Activated CD8-positive, alpha-beta memory T cell treated with anti-CD3 and anti-CD28 coated beads, Interleukin-2, amount 50 U/mL, for 24 hours (primary cell): ENCODE results near the gene ATXN2.
"Not testable (repeated sequence)": the region's sequence is repeated elsewhere in the genome, so short reads cannot be mapped to it uniquely, and the experiment has no call there.

Source experiments
- DNase-seq: peaks from one replicate; pipeline ENCODE4 v3.0.0-alpha.2; 2020; ENCODE audit errors: extremely low read depth

Gene ATXN2

DNA sequence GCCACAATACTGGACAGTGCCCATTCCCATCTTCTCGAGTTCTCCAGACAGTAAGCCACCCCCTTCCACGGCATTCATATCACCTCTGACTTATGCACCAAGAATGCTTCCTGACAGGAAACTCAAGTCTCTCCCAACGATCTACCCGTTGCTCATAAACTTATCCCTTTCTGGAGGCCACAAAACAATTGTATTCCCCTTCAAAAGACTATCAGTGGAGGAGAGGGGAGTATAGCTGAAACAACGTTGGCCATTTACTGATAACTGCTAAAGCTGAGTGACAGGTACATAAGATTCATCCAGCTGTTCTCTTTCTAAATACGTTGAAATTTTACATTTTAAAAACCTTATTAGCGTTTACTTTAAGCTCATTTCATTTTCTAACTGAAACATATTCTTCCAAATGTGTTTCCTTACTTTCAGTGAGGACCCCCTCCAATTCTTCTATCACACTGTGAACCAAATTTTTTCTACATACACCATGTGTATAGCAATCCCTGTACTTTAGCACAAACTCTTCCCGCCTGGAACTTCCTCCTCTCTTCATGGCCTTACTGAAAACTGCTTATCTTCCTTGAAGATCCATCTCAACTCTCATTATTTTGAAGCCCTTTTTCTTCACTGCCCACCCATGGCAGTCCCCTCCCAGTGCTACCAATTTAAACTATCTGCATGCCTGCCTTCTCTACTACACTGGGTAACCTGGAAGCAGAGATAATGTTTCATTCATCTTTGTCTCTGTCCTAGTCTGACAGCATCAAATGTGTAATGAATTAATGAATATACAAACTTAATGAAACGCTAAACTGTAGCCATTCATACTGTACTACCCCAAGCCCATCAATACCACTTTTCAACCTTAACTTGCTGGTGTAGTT is 28.8 kb downstream of the ATXN2 start:
- no peak for DNase-seq

DNA sequence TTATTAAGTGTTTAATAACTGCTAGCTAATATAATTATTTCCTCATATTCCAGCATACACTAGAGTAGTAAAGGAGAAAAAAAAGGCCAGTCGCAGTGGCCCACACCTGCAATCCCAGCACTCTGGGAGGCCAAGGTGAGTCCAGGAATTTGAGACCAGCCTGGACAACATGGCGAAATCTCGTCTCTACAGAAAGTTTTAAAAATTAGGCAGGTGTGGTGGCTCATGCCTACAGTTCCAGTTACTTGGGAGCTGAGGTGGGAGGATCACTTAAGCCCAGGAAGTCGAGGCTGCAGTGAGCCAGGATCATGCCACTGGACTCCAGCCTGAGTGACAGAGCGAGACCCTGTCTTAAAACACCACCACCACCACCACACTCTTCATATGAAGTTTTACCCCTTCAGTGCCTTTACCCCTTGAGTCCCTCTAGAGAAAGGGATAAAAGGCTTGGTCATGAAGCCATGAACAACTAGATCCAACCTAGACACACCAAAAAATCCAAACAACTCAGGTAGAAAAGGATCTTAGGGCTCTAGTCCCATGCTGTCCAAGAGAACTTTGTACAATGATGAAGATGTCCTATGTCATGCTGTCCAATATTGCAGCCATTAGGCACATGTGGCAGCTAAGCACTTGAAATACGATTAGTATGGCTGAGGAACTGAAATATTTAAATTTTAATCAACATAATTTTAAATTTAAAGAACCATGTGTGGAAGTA is 29.6 kb downstream of the ATXN2 start:
- no peak for DNase-seq

DNA sequence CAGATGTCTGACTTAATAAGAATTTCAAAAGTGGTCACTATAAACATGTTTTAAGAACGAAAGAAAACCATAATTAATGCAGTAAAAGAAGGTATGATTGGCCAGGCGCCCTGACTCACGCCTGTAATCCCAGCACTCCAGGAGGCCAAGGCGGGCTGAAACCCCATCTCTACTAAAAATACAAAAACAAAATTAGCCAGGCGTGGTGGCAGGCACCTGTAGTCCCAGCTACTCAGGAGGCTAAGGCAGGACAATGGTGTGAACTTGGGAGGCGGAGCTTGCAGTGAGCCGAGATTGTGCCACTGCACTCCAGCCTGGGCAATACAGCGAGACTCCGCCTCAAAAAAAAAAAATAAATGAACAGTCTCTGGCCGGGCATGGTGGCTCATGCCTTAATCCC is 38.3 kb downstream of the ATXN2 start:
- not testable (repeated sequence) for DNase-seq

DNA sequence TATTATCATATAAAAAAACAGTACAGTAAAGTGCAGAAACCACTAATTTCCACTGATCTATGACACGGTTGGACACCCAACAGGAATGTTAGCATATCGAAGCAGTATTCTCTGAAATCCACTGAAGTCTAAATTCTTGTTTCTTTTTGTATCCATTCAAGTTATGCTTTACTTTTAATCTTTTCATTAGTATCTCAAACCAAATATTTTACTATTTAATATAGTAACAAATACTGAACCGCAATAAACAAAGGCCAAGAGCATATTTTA is 41.1 kb downstream of the ATXN2 start:
- DNase-seq = no peak

DNA sequence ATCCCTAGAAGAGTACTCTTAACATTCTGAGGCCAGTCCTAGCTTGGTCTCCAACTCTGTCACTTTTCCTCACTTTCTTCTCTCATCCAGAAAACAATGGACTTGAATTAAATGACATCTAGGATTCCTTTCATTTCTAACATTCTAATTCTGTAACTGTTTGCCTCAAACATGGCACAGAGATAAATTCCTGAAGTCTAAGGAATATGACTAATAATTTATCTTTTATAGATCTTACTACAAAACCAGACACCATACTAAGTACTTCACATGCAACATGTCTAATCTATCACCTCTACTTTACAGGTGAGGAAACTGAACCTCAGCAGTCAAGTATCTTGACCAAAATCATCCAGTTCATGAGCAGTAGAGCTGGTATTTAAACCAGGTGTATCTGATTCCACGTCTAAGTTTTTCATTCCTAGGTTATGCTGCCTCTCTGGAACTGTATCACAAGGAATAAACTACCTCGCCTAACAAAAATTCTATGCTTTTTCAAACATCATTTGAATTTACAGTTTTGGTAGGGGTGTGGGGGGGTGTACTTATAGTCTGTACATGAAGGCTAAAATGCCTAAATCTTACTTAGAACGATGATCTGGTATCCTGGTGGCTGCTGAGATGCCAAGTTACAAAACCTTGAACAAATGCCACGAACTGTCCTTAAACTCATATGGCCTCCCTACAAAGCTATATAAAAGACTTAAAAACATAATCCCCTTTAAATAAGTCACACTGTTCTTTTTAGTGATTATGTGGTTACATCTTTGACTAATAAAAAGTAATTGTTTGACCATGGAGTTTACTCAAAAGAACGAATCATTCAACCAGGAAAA is 41.6 kb downstream of the ATXN2 start:
- DNase-seq = no peak

DNA sequence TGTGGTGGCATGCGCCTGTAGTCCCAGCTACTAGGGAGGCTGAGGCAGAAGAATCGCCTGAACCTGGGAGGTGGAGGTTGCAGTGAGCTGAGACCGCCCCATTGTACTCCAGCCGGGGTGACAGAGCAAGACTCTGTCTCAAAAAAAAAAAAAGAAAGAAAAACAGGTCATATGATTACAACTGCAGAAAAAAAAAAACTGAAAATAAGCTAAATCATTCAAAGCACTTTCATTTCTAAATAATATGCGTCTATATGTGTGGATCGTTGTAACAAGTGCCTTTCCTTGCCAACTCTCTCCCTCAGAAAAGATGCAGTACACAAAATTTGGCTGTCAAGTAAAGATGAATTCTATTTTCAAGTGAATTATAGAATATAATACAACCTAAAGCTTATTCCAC is 42.4 kb downstream of the ATXN2 start:
- no peak for DNase-seq

DNA sequence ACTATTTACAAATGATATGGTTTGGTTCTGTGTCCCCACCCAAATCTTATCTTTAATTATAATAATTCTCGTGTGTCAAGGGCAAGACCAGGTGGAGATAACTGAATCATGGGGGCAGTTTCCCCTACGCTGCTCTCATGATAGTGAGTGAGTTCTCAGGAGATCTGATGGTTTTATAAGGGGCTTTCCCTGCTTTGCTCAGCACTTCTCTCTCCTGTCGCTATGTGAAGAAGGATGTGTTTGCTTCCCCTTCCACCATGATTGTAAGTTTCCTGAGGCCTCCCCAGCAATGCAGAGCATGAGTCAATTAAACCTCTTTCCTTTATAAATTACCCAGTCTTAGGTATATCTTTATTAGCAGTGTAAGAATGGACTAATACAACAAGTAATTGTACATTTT is 43.8 kb downstream of the ATXN2 start:
- DNase-seq = not testable (repeated sequence)

DNA sequence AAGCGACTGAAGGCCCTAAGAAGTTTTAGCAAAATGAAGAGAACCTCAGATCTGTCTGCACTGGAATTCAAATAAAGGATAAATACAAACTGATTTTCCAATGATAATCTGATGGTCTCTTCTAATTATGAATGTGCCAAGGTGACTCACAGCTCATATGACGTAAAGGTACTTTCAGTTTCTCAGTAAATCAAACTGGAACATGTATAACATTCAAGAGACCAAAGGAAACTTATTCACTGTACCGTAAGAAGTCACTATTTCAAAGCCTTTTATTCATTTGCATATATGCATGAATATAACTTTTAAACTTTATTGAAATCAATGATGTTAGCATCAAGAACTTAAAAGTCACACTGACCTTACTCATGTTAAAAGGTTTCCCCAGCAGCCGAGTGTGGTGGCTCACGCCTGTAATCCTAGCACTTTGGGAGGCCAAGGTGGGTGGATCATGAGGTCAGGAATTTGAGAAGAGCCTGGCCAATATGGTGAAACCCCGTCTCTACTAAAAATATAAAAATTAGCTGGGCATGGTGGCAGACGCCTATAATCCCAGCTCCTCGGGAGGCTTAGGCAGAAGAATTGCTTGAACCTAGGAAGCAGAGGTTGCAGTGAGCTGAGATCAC is 52.2 kb downstream of the ATXN2 start:
- no peak for DNase-seq

DNA sequence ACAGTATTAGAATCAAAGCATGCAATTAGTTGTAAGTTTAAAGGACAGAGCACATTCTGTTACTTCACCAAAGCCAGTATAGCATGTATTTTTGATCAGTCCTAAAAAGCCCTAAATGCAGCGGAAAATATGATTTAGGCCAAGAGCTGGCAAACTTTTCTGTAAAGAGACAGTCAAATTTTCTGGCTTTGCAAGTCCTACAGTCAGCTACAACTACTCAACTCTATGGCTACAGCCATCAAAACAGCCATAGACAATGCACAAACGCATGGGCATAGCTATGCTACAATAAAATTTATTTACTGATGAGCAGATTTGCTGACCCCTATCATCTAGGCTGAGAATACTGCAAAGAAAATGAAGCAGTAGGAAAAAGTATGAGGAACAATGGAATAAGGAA is 52.9 kb downstream of the ATXN2 start:
- DNase-seq = no peak

DNA sequence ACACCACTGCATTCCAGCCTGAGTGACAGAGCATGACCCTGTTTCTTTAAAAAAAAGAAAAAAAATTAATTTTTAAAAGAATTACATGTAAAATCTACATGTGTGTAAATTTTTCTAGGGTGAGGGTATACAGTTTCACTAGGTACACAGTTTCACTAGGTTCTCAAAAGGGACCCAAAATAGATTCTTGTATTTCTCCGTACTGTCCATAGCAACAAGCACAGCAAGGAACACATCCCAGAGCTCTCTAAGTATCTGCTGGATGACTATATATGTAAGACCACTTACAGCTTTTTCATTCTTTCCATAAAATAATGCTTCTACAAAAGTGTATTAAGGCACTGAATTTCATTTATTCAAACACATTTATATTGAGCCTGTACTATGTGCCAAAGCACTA is 55.1 kb downstream of the ATXN2 start:
- no peak for DNase-seq

DNA sequence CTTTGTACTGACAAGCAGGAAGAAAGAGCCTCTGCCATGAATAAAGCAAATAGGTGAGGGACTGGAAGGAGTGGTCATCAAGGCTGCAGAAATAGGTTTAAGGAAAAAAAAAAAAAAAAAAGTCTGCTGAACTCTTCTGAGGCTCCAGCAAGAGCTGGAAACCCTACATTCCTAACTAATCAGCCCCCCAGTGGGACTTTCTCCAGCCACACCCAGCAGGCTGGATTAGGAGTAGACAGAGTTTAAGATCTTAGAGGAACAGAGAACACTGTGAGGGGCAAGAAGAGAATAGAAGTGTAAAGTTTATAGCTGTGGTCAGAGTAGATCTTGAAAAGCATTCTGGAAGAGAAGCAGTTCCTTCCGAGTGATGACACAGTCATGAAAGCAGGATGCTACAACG is 66.4 kb downstream of the ATXN2 start:
- DNase-seq = no peak

DNA sequence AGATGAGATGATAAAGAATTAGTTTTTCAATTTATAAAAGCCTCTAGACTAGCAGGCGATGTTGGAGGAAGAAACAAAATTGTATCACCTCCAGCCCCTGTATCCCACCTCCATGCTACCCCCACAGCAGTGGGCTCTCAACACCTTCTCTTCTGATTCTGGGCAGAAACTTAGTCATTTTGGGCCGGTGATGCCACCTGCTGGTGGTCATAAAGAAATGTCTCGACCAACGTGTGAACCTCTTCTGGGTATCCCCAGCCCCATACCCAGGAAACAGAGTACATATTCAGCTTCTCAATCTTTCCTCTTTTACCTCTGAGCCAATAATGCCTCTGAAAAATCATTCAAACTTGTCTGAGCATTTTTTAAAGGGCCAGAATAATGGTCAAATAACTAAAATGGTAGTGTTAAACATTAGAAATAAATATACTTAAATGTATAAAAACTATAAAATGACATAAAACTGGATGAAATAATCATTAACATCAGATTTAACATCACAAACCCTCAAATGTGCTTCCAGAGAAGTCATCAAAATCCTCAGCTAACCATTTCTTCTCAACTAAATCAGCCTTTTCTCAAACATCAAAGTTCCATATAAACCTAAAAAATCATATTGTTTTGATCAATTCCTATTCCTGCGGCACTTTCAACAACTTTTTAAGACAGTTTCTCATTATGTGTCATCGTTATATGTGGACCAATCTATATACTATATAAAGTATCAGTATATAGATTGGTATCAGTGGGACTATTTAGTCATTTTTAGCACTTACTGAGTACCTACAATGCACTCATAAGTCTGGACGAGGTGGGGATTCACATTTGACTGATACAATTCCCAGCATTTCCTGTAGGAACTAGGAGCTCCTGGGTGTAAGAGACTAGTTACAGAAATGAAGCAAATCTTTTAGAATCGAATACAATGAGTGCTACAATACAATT is 69.4 kb downstream of the ATXN2 start:
- no peak for DNase-seq

DNA sequence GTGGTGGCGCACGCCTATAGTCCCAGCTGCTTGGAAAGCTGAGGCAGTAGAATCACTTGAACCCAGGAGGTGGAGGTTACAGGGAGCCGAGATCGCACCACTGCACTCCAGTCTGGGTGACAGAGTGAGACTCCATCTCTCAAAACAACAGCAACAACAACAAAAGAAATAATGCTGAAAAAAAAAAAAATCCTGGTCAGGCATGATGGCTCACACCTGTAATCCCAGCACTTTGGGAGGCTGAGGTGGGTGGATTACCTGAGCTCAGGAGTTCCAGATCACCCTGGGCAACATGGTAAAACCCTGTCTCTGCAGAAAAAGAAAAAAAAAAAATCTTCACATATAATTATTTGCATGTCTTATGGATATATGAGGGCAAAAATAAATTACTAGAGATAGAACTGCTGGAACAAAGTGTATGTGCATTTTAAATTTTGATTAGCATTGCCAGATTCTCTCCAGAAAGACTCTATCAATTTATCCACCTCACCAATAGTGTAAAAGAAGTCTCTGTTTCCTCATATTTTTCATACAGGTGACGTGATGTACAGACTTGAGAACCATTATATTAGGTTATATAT is 75.4 kb downstream of the ATXN2 start:
- DNase-seq = no peak

DNA sequence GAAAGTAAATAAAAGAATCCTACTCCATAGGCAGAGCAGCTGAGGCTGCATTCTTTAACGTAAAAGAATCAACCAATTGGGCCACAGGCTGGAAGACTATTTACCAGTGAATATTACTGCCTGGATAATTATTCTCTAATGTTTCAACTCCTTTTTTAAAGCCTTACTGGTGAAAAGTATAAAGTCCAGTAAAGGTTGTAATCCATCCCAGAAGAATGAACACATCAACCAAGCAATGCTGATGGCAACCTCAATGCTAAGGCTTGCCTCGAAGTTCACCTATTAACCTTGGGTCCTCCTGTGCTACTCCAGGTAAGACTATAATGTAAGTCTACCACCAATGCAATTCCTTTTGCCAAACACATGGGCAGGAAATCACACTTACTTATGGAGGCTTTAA is 77.3 kb downstream of the ATXN2 start:
- DNase-seq = no peak

DNA sequence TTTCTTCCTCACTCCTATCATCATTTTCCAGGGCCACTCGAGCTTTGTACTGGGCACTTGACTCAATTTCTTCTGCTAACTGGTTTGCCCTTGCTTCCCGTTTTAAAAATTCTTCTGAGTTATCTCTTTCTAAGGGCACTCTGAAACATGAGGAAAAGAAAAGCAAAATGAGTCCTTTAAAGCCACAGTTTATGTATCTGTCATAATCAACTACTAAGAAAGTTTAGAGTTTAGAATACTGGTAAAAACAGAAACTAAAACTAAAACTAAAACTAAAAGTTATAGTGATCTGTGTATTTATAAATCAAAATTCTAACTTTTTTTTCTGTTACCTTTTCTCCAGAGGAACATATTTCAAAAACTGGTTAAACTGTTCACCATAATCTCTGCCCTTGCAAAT is 79.2 kb downstream of the ATXN2 start:
- DNase-seq = no peak

DNA sequence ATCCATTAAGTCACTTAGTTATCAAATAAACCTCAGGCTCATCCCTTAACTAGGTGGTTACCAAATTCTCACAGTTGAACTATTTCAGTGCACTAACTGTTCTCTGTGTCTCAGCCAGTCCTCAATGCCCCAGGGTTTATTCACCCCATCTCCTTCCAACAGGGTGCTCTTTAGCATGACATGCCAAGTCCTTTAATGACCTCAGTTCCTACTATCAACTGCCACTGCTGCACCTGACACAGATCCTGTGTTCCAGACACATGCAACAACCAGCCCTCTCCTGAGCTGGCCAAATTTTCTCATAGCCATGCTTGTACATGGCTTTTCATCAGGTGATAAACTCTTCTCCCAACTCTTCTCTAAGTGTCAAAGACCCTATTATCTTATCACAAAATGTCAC is 80.0 kb downstream of the ATXN2 start:
- DNase-seq = no peak

DNA sequence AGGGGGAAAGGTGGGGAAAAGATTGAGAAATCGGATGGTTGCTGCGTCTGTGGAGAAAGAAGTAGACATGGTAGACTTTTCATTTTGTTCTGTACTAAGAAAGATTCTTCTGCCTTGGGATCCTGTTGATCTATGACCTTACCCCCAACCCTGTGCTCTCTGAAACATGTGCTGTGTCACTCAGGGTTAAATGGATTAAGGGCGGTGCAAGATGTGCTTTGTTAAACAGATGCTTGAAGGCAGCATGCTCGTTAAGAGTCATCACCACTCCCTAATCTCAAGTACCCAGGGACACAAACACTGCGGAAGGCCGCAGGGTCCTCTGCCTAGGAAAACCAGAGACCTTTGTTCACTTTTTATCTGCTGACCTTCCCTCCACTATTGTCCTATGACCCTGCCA is 91.4 kb downstream of the ATXN2 start:
- DNase-seq = not testable (repeated sequence)

DNA sequence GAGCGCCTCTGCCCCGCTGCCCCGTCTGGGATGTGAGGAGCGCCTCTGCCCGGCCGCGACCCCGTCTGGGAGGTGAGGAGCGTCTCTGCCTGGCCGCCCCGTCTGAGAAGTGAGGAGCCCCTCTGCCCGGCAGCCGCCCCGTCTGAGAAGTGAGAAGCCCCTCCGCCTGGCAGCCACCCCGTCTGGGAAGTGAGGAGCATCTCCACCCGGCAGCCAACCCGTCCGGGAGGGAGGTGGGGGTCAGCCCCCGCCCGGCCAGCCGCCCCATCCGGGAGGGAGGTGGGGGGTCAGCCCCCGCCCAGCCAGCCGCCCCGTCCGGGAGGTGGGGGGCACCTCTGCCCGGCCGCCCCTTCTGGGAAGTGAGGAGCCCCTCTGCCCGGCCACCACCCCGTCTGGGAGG is 91.9 kb downstream of the ATXN2 start:
- not testable (repeated sequence) for DNase-seq

DNA sequence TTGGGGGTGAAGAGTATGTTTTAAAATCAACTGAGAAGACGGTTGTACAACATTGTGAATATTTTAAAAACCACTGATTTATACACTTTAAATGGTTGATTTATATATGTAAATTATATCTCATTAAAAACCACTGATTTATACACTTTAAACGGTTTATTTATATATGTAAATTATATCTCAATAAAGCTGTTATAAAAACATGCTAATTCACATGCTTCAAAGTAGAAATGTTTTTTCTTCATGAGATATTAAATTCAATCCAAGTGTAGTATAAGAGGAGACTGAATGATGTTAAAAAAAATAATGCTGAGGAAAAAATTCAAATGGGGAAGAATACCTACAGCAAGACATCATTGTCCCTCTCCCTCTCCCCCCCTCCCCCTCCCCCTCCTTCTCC is 92.9 kb downstream of the ATXN2 start:
- no peak for DNase-seq

DNA sequence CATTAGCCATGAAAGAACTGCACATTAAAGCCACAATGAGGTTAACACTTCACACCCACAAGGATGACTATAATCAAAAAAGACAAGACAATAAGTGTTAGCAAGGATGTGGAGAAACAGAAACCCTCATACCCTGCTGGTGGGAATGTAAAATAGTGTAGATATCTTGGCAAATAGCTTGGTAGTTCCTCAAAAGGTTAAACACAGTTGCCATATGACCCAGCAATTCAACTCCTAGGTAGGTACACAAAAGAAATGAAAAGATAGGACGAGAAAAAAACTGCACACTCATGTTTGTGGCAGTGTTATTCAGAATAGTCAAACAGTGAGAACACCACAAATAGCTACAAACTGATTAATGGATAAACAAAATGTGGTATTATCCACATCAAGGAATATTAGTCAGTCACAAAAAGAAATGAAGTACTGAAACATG is 93.5 kb downstream of the ATXN2 start:
- no peak for DNase-seq

DNA sequence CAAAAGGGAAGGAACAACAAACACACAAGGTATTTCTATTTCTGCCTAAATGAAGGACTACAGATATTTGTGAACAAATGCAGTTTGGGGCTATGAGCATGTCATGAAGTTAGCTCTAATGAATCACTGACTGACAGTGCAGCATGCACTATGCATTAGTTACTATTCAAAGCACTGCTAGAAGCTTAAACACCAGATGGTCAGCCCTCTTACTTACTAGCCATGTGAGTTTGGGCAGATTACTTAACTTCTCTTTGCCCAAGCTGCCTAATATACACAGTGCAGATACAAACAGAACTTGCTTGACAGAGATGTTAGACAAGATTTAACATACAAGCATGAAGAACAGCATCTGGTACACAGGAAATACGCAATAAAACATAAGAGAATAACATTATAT is 96.0 kb downstream of the ATXN2 start:
- no peak for DNase-seq
